NCI-H1930 (cell line): ENCODE results near the gene CCND3.
"Not testable (repeated sequence)": the region's sequence is repeated elsewhere in the genome, so short reads cannot be mapped to it uniquely, and the experiment has no call there.

ENCODE experiments used
- DNase-seq, 2 experiments: peaks; one replicate each; lab custom pipeline; 2025; lab: John Stamatoyannopoulos, UW

Gene CCND3

GRCh38 chr6:41947581-41948220, 6.1 kb upstream of the CCND3 start:
- no peak for DNase-seq

GRCh38 chr6:41943456-41943855, 1.8 kb upstream of the CCND3 start:
- no peak for DNase-seq

DNA sequence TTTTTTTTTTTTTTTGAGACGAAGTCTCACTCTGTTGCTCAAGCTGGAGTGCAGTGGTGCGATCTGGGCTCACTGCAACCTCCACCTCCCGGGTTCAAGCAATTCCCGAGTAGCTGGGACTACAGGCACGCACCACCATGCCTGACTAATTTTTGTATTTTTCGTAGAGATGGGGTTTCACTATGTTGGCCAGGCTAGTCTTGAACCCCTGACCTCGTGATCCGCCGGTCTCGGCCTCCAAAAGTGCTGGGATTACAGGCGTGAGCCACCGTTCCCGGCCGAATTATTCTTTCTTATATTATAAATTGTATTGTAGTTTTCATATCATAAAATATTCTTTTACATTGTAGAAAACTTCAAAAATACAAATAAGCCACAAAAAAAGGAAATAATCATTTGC, 1.3 kb upstream of the CCND3 start:
- DNase-seq = not testable (repeated sequence)

GRCh38 chr6:41942067-41942851, 651 bp upstream of the CCND3 start:
- no peak for DNase-seq

DNA sequence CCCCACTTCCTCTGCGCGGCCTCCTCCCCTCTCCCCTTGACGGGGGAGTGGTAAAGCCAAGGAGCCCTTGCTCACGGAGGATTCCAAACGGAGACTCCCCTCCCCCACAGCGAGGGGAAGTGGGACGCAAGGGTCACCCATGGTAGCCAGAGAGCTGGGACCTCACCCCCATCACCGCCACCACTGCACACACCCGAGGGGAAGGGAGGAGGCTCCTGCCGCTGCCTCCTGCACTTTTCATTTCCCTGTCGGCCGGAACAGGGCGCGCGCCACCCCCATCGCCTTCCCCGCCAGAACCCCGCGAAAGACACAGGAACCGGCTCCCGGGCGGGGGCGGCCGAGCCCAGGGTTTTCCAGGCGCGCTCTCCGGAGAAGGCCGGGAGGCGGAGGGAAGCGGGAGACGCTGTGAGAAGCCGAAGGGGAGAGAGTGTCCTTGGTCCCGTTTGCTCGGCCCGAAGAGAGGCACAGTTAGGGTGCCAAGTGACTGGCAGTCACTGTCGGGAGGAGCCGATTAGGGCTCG, 789 bp downstream of the CCND3 start:
- DNase-seq = no peak

DNA sequence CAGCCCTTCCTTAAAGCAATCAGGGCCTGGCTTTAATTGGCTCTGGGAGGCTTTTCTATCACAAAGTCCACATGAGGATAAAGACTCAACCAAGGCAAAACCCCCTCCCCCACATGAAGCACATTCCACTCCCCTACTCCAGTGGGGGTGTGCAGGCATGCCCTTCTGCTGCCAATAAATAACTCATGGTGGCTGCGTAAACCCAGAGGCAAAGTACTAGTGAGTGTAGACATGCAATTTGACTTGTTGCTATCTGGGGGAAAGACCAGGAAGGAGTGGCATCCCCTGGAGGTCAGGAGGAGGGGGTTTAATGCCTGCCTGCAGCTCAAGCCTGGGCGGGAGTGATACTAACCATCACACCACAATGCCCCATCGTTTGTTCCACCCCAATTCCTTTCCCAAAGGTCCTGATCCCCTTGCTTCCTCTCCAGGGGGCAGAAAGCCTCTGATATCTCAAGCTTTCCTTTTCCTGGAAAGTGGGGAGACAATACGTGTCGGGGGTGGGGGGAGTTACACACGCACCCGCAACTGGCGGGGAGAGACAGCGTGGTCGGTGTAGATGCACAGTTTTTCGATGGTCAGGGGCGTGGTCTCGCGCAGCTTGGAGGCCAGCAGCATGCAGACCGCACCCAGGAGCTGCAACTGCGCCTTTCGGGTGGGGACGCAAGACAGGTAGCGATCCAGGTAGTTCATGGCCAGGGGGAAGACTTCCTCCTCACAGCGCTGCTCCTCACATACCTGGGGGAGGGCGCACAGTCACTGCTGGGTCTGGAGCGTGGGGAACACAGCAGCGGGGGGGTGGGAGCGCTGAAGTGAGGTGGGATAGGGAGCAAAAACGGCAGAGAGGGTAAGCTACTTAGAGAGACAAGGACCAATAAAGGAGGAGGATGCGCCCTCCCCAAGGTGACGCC, 1.5 kb downstream of the CCND3 start:
- DNase-seq = no peak

DNA sequence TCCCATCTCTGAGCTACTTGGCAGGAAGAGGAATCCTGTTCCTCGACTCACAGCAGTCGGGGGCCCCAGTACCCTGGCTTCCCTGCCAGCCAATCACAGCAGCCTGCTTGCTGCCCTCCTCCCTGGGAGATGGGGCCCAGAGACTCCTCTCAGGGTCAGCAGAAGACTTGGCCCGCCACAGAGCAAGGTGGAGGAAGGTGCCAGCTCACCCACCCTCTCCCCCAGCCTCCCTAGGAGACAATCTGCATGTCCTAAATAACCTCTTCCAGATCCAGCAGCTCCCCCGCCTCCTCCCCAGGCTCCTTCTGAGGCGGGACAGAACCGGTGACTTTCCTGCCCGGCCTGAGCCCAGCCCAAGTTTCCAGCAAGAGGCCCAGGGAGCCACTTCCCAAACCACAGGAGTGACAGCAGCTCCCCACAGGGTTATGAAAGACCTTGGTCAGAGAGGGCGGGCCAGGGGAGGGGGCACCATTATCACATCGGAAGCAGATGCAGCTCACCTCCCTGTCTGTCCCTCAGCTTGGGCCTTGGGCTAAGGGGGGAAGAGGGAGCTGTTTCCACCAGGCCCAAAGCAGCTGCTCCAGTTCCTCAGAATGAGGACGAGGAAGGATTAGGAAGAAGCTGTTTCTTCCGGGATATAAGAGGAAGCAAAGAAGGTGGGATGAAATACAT, 2.3 kb downstream of the CCND3 start:
- no peak for DNase-seq

- DNase-seq = no peak
These were observed 2.9 kb downstream of the CCND3 start for GRCh38 chr6:41938590-41939175.

DNA sequence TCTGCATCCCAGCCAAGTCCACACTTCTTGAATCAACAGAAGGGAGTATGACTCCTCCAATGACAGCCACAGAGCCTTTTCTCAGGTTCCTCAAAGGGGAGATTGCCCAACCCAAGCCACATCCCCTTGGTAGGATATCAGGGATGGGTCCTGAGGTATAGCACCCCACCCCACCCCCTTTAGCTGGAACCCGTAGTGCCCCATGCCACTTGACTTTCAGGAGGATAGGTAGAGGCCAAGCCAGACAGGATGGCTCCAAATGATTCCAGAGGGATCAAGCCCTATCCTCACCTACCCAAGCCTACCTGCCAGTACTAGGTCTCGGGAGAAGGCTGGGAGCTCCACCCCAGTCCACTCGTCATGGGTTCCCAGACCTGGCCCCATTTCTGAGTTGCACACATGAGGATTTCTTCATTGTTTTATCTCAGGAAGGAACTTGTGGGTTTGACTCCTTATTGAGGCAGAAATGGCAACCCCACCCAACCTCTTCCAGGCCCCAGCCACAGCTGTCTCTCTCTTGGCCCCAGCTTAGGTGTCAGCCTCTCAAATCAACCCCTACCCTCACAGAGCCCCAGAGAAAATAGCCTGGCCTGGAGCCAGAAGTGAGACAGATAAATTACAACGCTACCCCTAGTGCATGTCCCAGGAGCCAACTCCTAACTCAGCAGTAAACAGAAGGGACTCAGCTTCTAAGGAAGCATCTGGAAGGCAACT, 3.6 kb downstream of the CCND3 start:
- DNase-seq = no peak

DNA sequence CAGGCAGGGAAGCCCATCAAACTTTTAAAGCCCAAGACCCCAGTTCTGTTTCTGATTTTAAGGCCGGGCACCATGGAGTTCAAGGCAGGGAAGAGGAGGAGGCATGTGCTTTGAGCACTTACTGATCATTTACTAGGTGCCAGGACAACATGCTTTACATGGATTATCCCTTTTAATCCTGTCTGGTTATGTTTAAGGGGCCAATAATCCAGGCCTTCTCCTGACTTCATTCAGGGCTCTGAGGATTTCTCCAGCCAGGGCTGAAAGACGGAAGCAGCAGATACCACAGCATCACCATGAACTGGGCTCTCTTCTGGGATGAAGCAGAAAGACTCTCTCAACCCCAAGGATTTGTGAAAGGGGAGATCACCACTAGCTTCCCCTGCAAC, 4.1 kb downstream of the CCND3 start:
- no peak for DNase-seq

GRCh38 chr6:41936073-41936837, 5.4 kb downstream of the CCND3 start:
- peak in 1 of 2 experiments; percentile 34 for DNase-seq

DNA sequence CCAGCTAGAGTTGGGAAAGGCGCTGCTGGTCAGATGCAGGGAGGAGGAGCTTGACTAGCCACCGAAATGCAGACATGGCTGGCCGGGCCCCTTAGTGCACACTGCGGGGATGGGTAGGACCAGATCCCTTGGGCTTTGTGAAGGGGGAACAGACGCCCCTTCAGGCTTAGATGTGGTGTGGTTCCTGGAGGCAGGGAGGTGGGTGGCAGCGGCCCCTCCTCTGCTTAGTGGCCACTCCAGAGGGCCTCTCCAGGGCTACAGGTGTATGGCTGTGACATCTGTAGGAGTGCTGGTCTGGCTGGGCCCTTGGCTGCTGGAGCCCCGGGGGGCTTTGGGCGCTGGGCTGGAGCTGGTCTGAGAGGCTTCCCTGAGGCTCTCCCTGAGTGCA, 5.9 kb downstream of the CCND3 start:
- no peak for DNase-seq

- no peak for DNase-seq
These were observed 6.4 kb downstream of the CCND3 start for GRCh38 chr6:41935193-41935574.

DNA sequence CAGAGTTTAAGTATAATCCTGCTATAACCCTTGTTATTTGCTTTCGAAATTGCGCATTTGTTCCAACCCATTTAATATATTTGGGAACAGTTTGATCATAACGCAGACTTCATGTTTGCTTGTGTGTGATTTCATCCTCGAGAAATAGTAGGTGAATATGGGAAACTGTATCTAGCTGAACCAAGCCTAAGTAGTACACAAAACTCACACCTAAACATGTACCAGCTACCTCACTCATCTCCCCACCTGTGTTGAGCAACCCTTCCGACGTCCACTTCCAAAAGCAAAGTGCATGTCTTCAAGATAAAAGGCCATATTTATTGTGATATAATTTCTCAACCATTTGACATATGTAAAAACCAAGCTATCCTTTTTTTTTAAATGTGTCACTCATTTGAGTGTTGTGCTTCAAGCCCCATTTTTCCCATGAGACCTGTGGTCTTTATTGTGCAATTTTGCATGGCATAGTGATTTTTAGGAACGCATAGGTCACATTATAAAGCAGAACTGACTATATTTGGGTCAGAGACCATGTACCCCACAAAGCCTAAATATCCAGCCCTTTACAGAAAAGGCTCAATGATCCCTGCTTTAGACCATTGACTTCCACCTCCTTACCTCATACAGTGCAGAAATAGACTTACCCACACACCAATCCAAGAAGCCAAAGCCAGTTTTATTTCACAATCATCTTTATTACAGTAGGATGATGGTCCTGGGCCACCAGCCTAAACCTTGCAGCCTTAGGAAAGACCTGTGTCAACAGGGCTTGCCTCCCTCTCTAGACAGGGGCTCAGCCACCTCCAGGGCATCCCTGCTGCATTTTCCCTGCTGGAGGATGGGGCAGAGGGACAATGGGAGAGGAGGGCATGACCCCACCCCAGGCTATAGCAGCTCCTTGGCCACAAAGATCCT, 7.1 kb downstream of the CCND3 start:
- no peak for DNase-seq

DNA sequence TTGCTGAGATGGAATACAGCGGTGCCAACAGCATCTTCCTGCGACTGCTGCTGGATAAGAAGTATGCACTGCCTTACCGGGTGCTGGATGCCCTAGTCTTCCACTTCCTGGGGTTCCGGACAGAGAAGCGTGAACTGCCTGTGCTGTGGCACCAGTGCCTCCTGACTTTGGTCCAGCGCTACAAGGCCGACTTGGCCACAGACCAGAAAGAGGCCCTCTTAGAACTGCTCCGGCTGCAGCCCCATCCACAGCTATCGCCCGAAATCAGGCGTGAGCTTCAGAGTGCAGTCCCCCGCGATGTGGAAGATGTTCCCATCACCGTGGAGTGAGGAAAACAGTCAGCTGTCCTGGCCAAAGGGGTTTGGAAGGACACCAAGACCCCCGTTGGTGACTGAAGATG, 9.2 kb downstream of the CCND3 start:
- no peak for DNase-seq

DNA sequence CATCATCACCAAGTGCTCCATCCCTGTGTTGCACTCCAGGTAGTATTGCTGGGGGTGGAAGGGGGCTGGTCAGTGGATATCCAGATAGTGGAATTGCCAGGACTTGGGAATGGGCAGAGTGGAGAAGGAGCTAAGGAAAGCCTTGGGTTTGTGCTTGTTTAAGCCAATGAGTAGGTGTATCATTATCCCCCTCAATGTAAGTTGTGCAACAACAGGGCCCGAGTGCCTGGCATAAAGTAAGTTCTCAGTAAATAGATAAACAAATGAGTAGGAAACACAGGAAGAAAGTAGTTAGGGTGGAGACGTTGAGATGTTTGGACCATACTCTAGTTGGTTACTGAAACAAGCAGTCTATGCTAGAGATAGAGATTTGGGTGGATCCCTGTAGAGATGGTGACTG, 9.8 kb downstream of the CCND3 start:
- DNase-seq = no peak

- no peak for DNase-seq
These were observed 11.7 kb downstream of the CCND3 start for GRCh38 chr6:41929924-41930323.

- DNase-seq = no peak
These were observed 14.4 kb downstream of the CCND3 start for GRCh38 chr6:41927253-41927652.

DNA sequence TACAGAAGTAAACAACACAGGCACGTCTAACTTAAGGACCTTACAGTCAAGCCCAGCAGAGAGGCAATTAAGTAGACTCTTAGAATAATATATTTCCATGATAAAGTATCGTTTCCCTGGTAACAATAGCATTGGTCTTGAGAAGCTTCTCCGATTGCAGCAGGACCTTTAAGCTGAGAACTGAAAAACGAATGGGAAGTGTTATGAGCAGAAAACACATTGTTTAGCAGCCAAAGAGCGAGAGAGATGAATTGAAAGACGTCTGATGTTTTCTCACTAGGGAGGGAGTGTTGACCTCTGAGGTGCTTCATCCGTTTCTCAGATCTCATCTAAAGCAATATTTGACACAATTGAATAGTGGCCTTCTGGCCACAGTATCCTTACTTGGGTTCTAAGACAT, 19.5 kb downstream of the CCND3 start:
- DNase-seq = no peak
